HFFc6 (cell line): Measurements from ENCODE around the gene AKT3. TPM values are rescaled to one million over a fixed set of nuclear protein-coding genes. Genes with fewer than 3 reads are reported as not detected.
A peak's percentile ranks its signal among the peaks of the same experiment; 100 is the strongest.
"Not testable (repeated sequence)": the region's sequence is repeated elsewhere in the genome, so short reads cannot be mapped to it uniquely, and the experiment has no call there.

Experiments
- DNase-seq: peaks from one replicate; pipeline ENCODE4 v3.0.0-alpha.2; 2018
- H3K27ac Mint-ChIP-seq: 2 replicates; pipeline ENCODE4 v1.8.0; 2020; ENCODE audit warnings: mild to moderate bottlenecking, mixed read lengths
- H3K27me3 Mint-ChIP-seq: 2 replicates; pipeline ENCODE4 v1.8.0; 2021; ENCODE audit warnings: mild to moderate bottlenecking, moderate library complexity, mixed read lengths; ENCODE audit not compliant: insufficient read depth
- H3K36me3 Mint-ChIP-seq: 2 replicates; pipeline ENCODE4 v1.8.0; 2021; ENCODE audit warnings: low read depth, mixed read lengths
- H3K4me1 Mint-ChIP-seq: 2 replicates; pipeline ENCODE4 v1.8.0; 2020; ENCODE audit warnings: low read depth, mixed read lengths
- H3K4me3 Mint-ChIP-seq: 2 replicates; pipeline ENCODE4 v1.8.0; 2020; ENCODE audit warnings: mild to moderate bottlenecking, moderate library complexity, mixed read lengths
- H3K9me3 Mint-ChIP-seq: 2 replicates; pipeline ENCODE4 v1.8.0; 2020; ENCODE audit warnings: mild to moderate bottlenecking, mixed read lengths
- CTCF ChIP-seq: fragments of 200-600 bp; sonication (generic); IDR thresholded peaks from 2 replicates; pipeline ENCODE4 v1.5.0; 2021; ENCODE audit warnings: antibody characterized with exemption, mild to moderate bottlenecking
- total RNA-seq, 6 experiments: library from RNA; stranded (reverse); fragmentation: NEBNext Ultra II Directional; extraction: Animal tissue kit (Norgen Biotek cat#: 25700); gene quantifications; 2 replicates in 1 of 6; 3 replicates in 5 of 6; pipeline ENCODE4 v1.2.3, GENCODE V29; 2021

Gene AKT3
- total RNA-seq, 6 experiments from 2014 or later: 66.8 to 85.4 (median 75.1) TPM

DNA sequence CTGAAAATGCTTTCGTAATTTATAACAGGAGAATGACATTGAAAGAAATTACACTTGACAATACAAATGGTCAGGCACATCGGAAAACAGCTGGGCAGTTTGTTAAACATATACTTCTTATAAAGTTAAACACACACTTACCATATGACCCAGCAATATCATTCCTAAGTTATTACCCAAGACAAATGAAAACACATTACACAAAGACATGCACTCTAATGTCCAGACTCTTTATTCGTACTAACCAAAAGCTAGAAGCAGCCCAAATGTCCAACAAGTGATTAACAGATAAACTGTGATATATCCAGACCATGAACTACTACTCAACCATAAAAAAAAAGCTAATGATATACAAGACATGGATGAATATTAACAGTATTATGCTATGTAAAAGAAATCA lies 8.5 kb downstream of the AKT3 start:
- peak overlapping the region; percentile 47 for H3K4me3 Mint-ChIP-seq
- H3K27ac Mint-ChIP-seq: peak overlapping the region; percentile 82
- DNase-seq: peak; percentile 21
- no peak for TF ChIP-seq CTCF
- H3K36me3 Mint-ChIP-seq: peaks cover 26% of the 10 kb centered on the region
- peaks cover 10% of the 10 kb centered on the region for H3K9me3 Mint-ChIP-seq
- H3K4me1 Mint-ChIP-seq: peaks cover 57% of the 10 kb centered on the region
- H3K27me3 Mint-ChIP-seq: peaks cover 1% of the 10 kb centered on the region; the same call in 1 of the 2 replicates

DNA sequence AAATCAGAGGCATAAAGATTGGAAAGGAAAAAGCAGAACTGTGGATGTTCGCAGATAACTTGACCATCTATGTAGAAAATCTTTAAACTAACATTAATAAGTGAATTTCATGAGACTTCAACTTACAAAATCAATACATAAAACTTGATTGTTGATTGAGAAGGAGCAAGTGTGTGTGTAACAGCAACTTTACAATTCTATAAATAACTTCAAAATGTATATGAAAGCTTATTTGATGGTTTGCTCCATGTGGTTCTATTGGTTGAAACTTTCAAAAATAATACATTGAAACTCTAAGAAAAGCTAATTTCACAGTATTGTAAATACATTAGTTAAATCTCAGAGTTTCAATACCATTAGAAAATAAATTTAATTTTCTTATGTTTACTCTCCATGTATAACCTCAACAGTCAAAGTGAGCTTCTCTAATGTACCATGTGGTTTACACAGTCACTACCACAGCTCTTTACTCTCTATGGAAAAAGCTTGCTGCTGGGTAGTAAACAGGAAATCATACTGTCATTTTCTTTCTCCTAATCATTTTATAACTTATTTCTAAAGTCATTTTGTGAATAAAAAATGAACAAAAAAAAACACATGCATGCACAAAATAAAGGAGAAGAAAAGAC lies 12.0 kb downstream of the AKT3 start:
- DNase-seq: no peak
- TF ChIP-seq CTCF: no peak
- H3K27ac Mint-ChIP-seq: no peak overlapping the region
- H3K27me3 Mint-ChIP-seq: no peaks in the 10 kb centered on the region
- no peak overlapping the region for H3K4me3 Mint-ChIP-seq
- peaks cover 29% of the 10 kb centered on the region for H3K4me1 Mint-ChIP-seq
- peaks cover 26% of the 10 kb centered on the region for H3K9me3 Mint-ChIP-seq
- peaks cover 46% of the 10 kb centered on the region for H3K36me3 Mint-ChIP-seq

- DNase-seq: no peak
- Mint-ChIP-seq H3K4me3 (no peak overlapping the region), H3K4me1 (peaks cover 16% of the 10 kb centered on the region), H3K27ac (no peak overlapping the region), H3K27me3 (no peaks in the 10 kb centered on the region), H3K9me3 (peaks cover 26% of the 10 kb centered on the region), H3K36me3 (peaks cover 46% of the 10 kb centered on the region)
- TF ChIP-seq CTCF: no peak
Measured at GRCh38 chr1:243834130-243834529, 15.9 kb downstream of the AKT3 start.

DNA sequence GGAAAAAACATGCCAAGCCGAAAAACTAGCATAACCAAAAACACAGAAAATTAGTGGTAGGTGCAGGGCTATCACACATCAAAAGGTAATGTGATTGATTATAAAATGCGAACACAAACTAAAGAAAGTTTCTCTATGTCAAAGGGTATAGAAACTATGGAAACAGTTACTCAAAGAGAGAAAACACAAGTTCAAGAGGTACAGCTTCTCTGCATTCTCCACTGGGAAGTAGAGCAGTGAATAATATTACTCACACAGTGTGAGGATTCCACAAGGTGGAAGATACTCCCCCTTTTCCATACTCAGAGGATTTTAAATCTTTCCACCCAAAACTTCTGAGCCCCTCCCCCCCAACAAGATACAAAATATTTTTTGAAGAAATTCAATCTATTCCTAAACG lies 18.6 kb downstream of the AKT3 start:
- no peak overlapping the region for H3K4me3 Mint-ChIP-seq
- H3K4me1 Mint-ChIP-seq: peaks cover 30% of the 10 kb centered on the region
- TF ChIP-seq CTCF: no peak
- H3K36me3 Mint-ChIP-seq: peaks cover 52% of the 10 kb centered on the region
- no peak for DNase-seq
- no peaks in the 10 kb centered on the region for H3K27me3 Mint-ChIP-seq
- no peak overlapping the region for H3K27ac Mint-ChIP-seq
- H3K9me3 Mint-ChIP-seq: peaks cover 16% of the 10 kb centered on the region

GRCh38 chr1:243827206-243827605 lies 22.8 kb downstream of the AKT3 start:
- Mint-ChIP-seq H3K27ac (no peak overlapping the region), H3K36me3 (peaks cover 54% of the 10 kb centered on the region), H3K27me3 (no peaks in the 10 kb centered on the region), H3K4me3 (peak overlapping the region; percentile 64), H3K9me3 (peaks cover 8% of the 10 kb centered on the region), H3K4me1 (peaks cover 38% of the 10 kb centered on the region)
- no peak for TF ChIP-seq CTCF
- no peak for DNase-seq

- peaks cover 30% of the 10 kb centered on the region for H3K9me3 Mint-ChIP-seq
- H3K36me3 Mint-ChIP-seq: peaks cover 77% of the 10 kb centered on the region
- H3K4me3 Mint-ChIP-seq, H3K27me3 Mint-ChIP-seq, H3K27ac Mint-ChIP-seq, DNase-seq: not testable (repeated sequence)
- peaks cover 25% of the 10 kb centered on the region for H3K4me1 Mint-ChIP-seq
Measured at GRCh38 chr1:243824907-243825306, 25.1 kb downstream of the AKT3 start.
